SK-N-MC (cell line): ENCODE results near the gene TAF1A.

Experiments
- EZH2 ChIP-seq: fragments of 200-600 bp; sonication (generic); IDR thresholded peaks from one replicate; pipeline ENCODE4 v1.6.1; 2017; ENCODE audit warnings: antibody characterized with exemption
- FOXP2 ChIP-seq: optimal IDR thresholded peaks from 2 replicates; pipeline ENCODE3; 2011; ENCODE audit warnings: mild to moderate bottlenecking, moderate library complexity; ENCODE audit not compliant: insufficient read depth; ENCODE audit errors: extremely low read length, control extremely low read depth
- POLR2AphosphoS5 ChIP-seq: IDR thresholded peaks from 2 replicates; pipeline ENCODE4 v1.6.1; 2012; ENCODE audit warnings: mild to moderate bottlenecking, low read depth, low read length, borderline replicate concordance

DNA sequence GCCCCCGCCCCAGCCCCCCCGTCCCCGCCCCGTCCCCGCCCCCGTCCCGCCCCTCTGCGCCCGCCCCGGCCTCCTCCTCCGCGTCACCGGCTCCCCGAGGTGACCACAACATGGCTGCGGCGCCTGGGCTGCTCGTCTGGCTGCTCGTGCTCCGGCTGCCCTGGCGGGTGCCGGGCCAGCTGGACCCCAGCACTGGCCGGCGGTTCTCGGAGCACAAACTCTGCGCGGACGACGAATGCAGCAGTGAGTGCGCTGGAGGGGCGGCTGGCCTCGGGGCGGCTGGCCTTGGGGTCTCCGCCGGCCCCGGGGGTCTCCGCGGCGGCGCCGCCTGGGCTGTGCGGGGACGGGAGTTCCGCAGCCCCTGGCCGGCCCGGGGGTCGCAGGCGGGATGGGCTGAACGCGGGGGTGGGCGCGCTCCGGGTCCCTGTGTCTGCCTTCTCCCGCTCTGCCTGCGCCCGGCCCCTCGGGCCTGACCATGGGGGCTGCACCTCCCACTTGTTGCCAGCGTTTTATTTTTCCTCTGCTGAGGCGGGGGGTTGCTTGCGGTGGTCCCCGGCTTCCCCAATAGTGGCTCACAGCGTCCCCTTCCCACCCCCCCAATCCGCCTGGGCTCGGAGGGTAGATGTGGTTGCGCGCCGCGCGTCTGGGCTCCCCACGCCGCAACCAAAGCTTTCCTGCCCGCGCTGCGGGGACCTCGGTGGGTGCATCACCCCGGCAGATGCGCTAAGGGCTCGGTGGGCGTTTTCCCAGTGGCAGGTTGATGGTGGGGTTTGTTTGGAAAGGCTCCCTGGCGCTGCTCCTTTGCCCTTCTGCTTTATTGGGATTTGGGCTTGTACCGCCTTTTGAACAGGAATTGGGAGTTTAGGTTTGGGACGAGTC is 28.5 kb upstream of the TAF1A start, which contains the start of gene MIA3:
- TF ChIP-seq POLR2AphosphoS5 = peak; percentile 81
- no peak for TF ChIP-seq EZH2
- no peak for TF ChIP-seq FOXP2
